BLaER1 treated with 17β-estradiol and CSF1 and Interleukin-3, amounts not matched to agents 10 nM and 100 nM (cell line): Measurements from ENCODE around the gene CCDC107.

Experiments
- H3K27ac ChIP-seq, 11 experiments: shearing (Covaris generic); formaldehyde crosslinking; 2 replicates each; pipeline ENCODE4 v1.8.1; 2022
- H3K27me3 ChIP-seq, 11 experiments: shearing (Covaris generic); formaldehyde crosslinking; 2 replicates each; pipeline ENCODE4 v1.8.1; 2022
- H3K36me3 ChIP-seq, 11 experiments: shearing (Covaris generic); formaldehyde crosslinking; 2 replicates each; pipeline ENCODE4 v1.8.1; 2022
- H3K4me1 ChIP-seq, 10 experiments: shearing (Covaris generic); formaldehyde crosslinking; 2 replicates each; pipeline ENCODE4 v1.8.1; 2022
- H3K4me2 ChIP-seq, 11 experiments: shearing (Covaris generic); formaldehyde crosslinking; 2 replicates each; pipeline ENCODE4 v1.8.1; 2022
- H3K4me3 ChIP-seq, 10 experiments: shearing (Covaris generic); formaldehyde crosslinking; 2 replicates each; pipeline ENCODE4 v1.8.1; 2022
- H3K9ac ChIP-seq, 11 experiments: shearing (Covaris generic); formaldehyde crosslinking; 2 replicates each; pipeline ENCODE4 v1.8.1; 2022
- H3K9me3 ChIP-seq, 11 experiments: shearing (Covaris generic); formaldehyde crosslinking; replicated peaks in 1 of 11; 2 replicates each; pipeline ENCODE4 v1.8.1; 2022
- H4K20me1 ChIP-seq, 11 experiments: shearing (Covaris generic); formaldehyde crosslinking; 2 replicates each; pipeline ENCODE4 v1.8.1; 2022
- Cebpa-rat ChIP-seq, 11 experiments: shearing (Covaris generic); IDR thresholded peaks; 2 replicates each; pipeline ENCODE4 v1.8.1; 2022

The CCDC107 gene

DNA sequence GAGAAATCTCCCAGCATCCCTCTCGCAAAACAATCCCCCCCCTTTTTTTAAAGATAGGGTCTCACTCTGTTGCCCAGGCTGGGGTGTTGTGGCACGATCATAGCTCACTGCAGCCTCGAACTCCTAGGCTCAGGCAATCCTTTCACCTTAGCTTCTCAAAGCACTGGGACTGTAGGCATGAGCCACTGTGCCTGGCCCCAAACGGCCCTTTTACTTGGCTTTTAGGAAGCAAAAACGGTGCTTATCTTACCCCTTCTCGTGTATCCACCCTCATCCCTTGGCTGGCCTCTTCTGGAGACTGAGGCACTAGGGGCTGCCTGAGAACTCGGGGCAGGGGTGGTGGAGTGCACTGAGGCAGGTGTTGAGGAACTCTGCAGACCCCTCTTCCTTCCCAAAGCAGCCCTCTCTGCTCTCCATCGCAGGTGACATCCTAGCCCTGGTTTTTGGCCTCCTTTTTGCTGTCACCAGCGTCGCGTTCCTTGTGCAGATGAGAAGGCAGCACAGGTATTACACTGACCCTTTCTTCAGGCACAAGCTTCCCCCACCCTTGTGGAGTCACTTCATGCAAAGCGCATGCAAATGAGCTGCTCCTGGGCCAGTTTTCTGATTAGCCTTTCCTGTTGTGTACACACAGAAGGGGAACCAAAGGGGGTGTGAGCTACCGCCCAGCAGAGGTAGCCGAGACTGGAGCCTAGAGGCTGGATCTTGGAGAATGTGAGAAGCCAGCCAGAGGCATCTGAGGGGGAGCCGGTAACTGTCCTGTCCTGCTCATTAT is 22.4 kb downstream of the CCDC107 start:
- no peaks in the 10 kb centered on the region for H3K9me3 ChIP-seq
- no peak overlapping the region for H3K27ac ChIP-seq
- H3K4me3 ChIP-seq: no peak overlapping the region
- peaks cover 10 to 17% (median 14%) of the 10 kb centered on the region in 11 experiments for H3K27me3 ChIP-seq
- H3K9ac ChIP-seq: no peak overlapping the region
- peaks cover 0 to 5% (median 0%) of the 10 kb centered on the region in 11 experiments; a peak in 3 of 22 replicates for H4K20me1 ChIP-seq
- no peak for TF ChIP-seq Cebpa-rat (IDR thresholded peaks at IDR 0.05)
- peak overlapping the region in 4 of 11 experiments; percentile 6 to 57 (median 22); a peak in 5 of 22 replicates for H3K4me2 ChIP-seq
- H3K36me3 ChIP-seq: peaks cover 18 to 35% (median 28%) of the 10 kb centered on the region in 11 experiments; a peak in 20 of 22 replicates
- peaks cover 4 to 27% (median 13%) of the 10 kb centered on the region in 10 experiments; a peak in 15 of 20 replicates for H3K4me1 ChIP-seq

DNA sequence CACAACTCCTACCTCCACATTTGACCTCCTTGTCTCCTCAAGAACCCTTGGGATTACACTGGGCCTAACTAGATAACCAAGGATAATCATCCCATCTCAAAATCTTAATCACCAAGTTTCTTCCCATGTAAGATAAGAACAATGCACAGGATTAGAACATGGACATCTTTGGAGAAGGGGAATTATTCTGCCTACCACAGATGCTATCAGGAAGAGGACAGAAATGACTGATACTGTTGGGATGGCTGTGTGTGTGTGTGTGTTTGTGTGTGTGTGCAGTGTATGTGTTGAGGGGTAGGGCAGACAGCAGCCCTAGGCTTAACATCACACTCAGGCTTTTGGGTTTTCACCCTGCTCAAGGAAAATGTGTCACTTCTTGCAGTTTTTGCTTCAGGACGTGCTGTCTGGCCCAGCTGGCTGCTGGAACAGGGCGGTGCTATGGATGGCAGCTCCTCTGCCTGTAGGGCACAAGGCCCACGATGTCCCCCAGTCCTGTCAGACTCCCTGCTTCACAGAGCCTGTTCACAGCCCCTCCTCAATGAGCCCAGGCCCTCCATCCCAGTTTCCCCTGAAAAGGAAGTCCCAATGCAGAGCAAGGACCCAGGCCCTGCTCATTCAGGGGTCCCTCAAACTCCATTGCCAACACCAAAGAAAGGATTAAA is 23.4 kb downstream of the CCDC107 start:
- H3K4me2 ChIP-seq: peak overlapping the region in 1 of 11 experiments; percentile 57; a peak in 1 of 22 replicates
- peaks cover 21 to 43% (median 30%) of the 10 kb centered on the region in 11 experiments; a peak in 20 of 22 replicates for H3K36me3 ChIP-seq
- no peak overlapping the region for H3K9ac ChIP-seq
- peaks cover 0 to 5% (median 0%) of the 10 kb centered on the region in 11 experiments; a peak in 3 of 22 replicates for H4K20me1 ChIP-seq
- TF ChIP-seq Cebpa-rat (IDR thresholded peaks at IDR 0.05): no peak
- no peaks in the 10 kb centered on the region for H3K9me3 ChIP-seq
- H3K27me3 ChIP-seq: peaks cover under 1 to 7% (median 5%) of the 10 kb centered on the region in 11 experiments; a peak in 21 of 22 replicates
- no peak overlapping the region for H3K27ac ChIP-seq
- H3K4me1 ChIP-seq: peaks cover under 1 to 20% (median 7%) of the 10 kb centered on the region in 10 experiments; a peak in 11 of 20 replicates
- no peak overlapping the region for H3K4me3 ChIP-seq

DNA sequence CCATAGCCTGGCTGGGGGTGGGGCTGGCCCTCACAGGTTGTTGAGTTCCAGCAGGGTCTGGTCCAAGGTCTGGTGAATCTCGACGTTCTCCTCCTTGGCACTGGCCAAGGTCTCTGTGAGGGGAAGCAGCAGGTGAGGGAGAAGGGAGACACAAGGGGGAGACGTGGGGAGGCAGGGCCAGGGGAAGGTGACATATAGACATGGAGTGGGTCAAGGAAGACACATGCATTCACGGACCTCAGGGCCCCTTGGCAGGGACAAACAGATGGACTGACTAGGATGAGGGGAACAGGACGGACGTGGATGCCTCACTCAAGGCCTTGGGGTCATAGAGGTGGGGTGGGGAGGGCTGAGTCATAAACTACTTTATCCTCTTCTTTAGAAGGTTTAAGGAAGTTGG is 24.0 kb downstream of the CCDC107 start:
- Histone ChIP-seq H3K36me3 (peaks cover 21 to 43% (median 30%) of the 10 kb centered on the region in 11 experiments; a peak in 20 of 22 replicates), H3K9ac (no peak overlapping the region), H3K27ac (no peak overlapping the region), H3K4me2 (no peak overlapping the region), H4K20me1 (peaks cover 0 to 5% (median 0%) of the 10 kb centered on the region in 11 experiments; a peak in 3 of 22 replicates), H3K9me3 (no peaks in the 10 kb centered on the region), H3K4me1 (peaks cover 6 to 20% (median 10%) of the 10 kb centered on the region in 10 experiments; a peak in 18 of 20 replicates), H3K4me3 (no peak overlapping the region), H3K27me3 (peaks cover 0 to 1% (median 0%) of the 10 kb centered on the region in 11 experiments; a peak in 1 of 22 replicates)
- TF ChIP-seq Cebpa-rat (IDR thresholded peaks at IDR 0.05): no peak

DNA sequence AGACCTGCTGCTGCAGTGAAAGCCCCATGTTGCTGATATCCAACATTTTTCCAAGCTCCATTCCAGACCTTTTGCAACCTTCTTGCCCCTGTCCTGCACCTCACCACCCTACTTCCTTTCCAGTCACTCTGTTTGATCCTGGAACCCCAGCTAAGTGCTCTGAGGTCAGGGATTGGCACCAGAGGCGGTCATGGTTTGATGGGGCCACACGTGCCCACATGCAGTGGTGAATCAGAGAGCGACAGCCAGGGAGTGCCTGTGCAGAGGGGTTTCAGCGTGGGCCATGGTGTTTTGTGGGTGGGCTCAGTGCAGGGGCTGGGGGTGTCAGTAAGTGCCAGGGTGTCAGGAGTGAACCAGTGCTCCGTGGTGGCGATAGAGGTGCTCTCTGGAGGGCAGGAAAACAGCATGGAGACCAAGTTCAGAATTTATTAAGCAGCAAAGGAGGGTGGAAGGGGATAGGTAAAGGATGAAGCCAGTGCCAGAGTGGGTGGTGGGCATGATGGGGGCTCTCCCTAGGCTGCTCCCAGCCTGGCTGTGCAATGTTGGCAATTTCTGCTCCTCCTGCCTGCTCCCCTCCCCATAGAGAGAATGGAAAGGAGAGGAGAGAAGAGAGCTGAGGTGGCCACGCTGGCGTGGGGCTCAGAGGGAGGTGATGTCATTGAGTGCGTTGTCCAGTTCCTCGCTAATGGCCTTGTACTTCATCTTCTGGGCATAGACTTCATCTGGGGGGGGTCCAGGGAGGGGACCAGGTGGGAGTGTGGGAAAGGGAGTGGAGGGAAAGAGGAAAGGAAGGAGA is 24.6 kb downstream of the CCDC107 start:
- Histone ChIP-seq H3K4me1 (peaks cover 13 to 26% (median 16%) of the 10 kb centered on the region in 10 experiments), H3K9ac (no peak overlapping the region), H3K4me3 (no peak overlapping the region), H3K36me3 (peaks cover 21 to 43% (median 30%) of the 10 kb centered on the region in 11 experiments; a peak in 20 of 22 replicates), H4K20me1 (peaks cover 0 to 5% (median 0%) of the 10 kb centered on the region in 11 experiments; a peak in 3 of 22 replicates), H3K27me3 (no peaks in the 10 kb centered on the region), H3K9me3 (no peaks in the 10 kb centered on the region), H3K27ac (no peak overlapping the region), H3K4me2 (no peak overlapping the region)
- no peak for TF ChIP-seq Cebpa-rat (IDR thresholded peaks at IDR 0.05)

DNA sequence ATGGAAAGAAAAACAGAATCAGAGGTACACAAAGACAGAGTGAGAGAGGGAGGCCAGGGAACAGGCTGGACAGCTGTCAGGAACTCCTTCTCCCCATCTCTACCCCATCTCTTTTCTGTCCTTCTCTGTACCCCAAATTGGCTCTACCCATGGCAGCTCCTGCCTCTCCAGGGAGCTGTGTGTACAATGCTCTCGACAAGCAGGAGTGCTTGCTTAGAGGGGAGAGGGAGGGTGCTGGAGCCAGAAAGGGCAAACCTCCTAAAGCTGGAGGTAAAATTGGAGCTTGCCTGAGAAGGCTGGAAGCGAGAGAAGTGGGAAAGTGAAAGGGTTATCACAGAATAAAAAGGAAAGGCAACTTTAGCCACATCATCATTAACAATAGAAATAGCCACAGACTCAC is 25.2 kb downstream of the CCDC107 start:
- H3K4me1 ChIP-seq: peaks cover 19 to 32% (median 22%) of the 10 kb centered on the region in 10 experiments
- H4K20me1 ChIP-seq: peaks cover 0 to 5% (median 0%) of the 10 kb centered on the region in 11 experiments; a peak in 3 of 22 replicates
- H3K27ac ChIP-seq: no peak overlapping the region
- H3K4me3 ChIP-seq: no peak overlapping the region
- no peaks in the 10 kb centered on the region for H3K9me3 ChIP-seq
- peaks cover 21 to 43% (median 30%) of the 10 kb centered on the region in 11 experiments; a peak in 20 of 22 replicates for H3K36me3 ChIP-seq
- no peaks in the 10 kb centered on the region for H3K27me3 ChIP-seq
- no peak overlapping the region for H3K9ac ChIP-seq
- H3K4me2 ChIP-seq: no peak overlapping the region
- no peak for TF ChIP-seq Cebpa-rat (IDR thresholded peaks at IDR 0.05)

DNA sequence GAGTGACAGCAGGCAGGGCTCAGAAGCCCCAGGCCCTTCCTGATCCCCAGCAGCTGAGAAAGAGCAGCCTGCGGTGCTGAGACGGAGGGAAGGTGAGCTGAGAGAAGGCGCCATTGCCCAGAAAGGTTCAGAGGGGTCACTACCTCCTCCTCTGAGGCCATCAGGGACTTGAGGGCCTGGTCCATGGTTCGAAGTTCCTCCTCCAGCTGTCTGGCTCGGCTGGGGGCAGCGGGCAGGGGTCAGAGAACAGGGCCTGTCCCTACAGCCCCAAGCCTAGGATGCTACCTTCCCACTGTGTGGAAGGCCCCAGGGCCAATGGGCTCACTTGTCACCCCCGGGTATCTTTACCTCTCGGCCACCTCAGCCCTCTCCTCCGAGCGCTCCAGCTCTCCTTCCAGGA is 26.8 kb downstream of the CCDC107 start:
- peaks cover 0 to 5% (median 0%) of the 10 kb centered on the region in 11 experiments; a peak in 3 of 22 replicates for H4K20me1 ChIP-seq
- H3K27ac ChIP-seq: no peak overlapping the region
- H3K9ac ChIP-seq: peak overlapping the region in 1 of 11 experiments; percentile 9; a peak in 1 of 22 replicates
- no peaks in the 10 kb centered on the region for H3K27me3 ChIP-seq
- H3K4me3 ChIP-seq: no peak overlapping the region
- H3K36me3 ChIP-seq: peaks cover 21 to 43% (median 30%) of the 10 kb centered on the region in 11 experiments; a peak in 20 of 22 replicates
- TF ChIP-seq Cebpa-rat (IDR thresholded peaks at IDR 0.05): no peak
- no peaks in the 10 kb centered on the region for H3K9me3 ChIP-seq
- peaks cover 35 to 48% (median 38%) of the 10 kb centered on the region in 10 experiments for H3K4me1 ChIP-seq
- H3K4me2 ChIP-seq: no peak overlapping the region

DNA sequence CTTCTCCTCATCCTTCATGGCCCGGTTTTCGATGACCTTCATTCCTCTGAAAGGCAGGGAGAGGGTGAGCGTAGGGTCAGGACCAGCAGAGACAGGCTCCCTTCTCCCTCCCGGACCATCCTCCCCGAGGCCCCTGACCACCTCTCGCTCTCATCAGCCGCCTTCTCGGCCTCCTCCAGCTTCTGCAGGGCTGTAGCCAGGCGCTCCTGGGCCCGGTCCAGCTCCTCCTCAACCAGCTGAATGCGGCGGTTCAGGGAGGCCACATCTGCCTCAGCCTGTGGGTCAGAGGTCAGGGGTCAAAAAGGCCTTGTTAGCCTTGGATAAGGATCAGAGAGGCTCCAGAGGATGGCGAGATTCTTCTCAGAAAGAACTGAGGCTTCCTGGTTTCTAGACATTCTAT is 27.4 kb downstream of the CCDC107 start:
- H3K27ac ChIP-seq: no peak overlapping the region
- peak overlapping the region in 1 of 11 experiments; percentile 5; a peak in 1 of 22 replicates for H3K9ac ChIP-seq
- H4K20me1 ChIP-seq: no peaks in the 10 kb centered on the region; a peak in 3 of 22 replicates
- no peak overlapping the region for H3K4me2 ChIP-seq
- H3K27me3 ChIP-seq: no peaks in the 10 kb centered on the region
- peaks cover 21 to 43% (median 30%) of the 10 kb centered on the region in 11 experiments; a peak in 20 of 22 replicates for H3K36me3 ChIP-seq
- H3K9me3 ChIP-seq: no peaks in the 10 kb centered on the region
- no peak overlapping the region for H3K4me3 ChIP-seq
- TF ChIP-seq Cebpa-rat (IDR thresholded peaks at IDR 0.05): no peak
- H3K4me1 ChIP-seq: peaks cover 36 to 50% (median 40%) of the 10 kb centered on the region in 10 experiments
